Activated CD4-positive, alpha-beta T cell treated with anti-CD3 and anti-CD28 coated beads, Interleukin-2, amount 50 U/mL, for 16 hours (primary cell): ENCODE measurements around the gene HOOK2.

Experiments used
- DNase-seq: peaks from one replicate; pipeline ENCODE4 v3.0.0-alpha.2; 2020

The HOOK2 gene

DNA sequence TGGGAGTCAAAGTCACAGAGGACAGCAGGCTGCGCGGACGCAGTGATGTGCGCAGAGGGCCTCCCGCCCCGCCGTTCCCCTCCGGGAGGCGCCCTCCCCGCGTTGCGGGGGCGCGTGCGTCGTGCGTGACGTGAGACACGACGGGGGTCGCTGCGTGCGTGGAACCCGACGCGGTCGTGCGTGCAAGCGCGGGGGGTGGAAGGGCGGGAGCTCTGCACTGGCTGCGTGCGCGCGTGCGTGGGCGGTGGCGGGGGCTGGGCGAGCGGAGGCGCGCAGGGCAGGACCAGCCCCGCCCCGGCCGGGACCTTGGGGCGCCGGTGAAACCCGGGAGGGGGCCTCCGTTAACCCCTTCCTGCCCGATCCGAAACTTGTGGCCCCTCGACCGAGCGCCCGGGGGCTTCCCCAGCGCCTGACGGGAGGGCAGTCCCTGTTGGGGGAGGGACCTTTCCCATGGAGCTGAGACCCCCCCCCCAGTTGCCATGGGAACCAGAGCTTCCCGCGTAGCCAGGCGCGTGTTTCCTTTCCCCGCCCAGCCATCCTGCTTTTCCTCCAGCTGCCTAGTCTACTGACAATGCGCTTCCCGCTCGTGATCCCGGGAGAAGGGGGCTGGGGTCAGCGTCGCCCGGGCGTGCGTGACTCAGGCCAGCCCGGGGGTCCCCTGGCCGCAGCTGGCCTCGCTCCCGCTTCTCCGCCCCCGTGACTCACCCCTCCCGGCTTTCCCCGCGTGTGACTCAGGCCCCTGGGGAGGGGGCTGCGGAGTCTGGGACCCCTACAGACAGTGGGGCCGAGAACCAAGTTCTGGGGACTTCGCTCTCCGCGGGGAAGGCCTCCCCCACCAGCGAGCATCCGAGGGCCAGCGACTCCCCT, 7.3 kb upstream of the HOOK2 start:
- peak; percentile 95 for DNase-seq

DNA sequence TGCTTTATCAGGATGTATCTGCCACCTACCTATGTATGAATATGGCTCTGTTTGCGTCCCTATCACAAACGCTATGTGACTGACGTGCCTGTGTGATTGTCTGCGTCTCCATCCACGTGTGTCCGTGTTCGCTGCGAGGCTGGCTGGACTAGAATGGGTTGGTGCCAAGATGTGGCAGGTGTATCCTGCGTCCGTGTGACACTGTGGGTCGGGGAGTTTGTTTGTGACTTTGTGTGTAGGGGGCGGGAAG, 6.7 kb upstream of the HOOK2 start:
- no peak for DNase-seq

DNA sequence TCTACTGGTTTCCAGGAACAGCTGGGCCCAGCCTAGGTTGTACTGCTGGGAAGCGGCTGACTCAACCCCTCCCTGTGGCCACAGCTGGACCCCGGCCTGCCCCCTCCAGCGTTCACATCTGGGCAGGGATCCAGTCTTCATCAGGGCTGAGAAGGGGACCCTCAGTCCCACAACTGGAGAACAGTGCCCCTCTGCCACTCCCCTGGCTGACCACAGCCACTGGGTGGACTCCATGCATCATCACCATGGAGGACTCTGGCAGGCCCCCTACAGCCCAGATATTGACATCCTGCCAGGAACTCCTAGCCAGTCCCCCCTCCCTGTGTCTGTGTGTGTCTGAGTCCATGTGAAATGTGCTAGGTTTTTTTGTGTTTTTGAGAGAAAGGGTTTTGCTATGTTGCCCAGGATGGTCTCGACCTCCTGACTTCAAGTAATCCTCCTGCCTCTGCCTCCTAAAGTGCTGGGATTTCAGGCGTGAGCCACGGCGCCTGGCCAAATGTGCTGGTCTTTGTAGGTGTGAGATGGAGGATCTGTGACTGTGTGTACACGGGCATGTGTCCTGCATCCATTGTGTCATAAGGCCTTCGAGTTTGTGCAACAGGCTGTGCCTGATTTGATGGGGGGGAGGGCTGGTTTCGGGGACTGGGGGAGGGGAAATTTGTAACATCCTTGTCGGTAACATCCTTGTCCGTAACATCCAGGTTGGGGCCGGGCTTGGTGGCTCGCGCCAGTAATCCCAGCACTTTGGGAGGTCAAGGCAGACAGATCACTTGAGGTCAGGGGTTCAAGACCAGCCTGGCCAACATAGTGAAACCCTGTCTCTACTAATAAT, 4.0 kb upstream of the HOOK2 start:
- no peak for DNase-seq

DNA sequence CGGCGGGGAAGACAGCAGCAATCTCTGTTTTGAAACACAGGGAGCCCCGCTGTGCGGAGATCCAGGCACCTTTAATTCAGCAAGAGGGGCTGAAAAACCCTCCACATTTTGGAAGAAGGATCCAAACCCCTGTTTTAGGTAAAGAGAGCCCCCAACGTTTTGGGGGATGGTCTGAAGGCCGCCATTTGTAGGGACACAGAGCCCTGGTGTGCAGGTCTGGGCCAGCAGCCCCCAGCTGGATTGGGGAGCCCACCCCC, 3.5 kb upstream of the HOOK2 start:
- no peak for DNase-seq

DNA sequence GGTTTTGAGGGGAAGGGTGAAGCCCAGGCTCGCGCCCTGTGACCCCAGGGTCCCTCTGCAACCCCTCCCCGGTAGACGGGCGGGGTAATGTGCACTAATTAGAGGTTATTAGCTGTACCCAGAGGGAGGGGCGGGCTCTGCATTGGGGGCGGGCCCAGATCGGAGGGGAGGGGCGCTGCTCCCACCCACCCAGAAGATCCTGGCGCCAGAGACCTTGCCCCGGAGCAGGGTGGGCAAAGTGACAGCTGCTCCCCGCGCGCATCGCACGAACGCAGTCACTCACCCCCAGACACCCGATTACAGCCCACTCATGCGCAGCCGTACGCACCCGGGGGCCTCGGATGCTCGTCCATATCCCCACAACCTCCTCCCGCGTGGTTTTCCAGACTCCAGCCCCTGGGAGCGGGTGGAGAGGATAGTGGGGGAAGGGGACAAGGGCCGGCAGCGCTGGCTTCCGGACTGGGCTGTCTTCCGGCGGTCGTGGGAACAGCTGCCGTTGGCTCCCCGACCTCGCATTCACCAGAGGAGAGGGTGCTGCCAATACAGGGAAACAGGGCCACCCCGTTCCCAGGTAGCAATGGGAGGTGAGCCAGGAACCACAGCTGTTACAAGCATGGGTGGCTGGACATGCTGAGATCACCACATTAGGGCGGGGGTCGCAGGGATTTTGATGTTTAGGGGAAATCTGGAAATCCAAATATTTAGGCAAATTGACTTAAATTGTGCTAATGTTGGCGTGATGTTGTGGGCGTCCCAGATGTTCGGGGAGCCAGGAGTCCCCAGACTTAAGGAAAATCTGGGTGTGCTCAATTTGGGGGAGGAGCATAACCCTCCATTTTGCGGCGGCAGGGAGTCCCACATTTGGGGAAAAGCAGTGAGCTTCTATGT, 2.9 kb upstream of the HOOK2 start:
- peak; percentile 68 for DNase-seq

DNA sequence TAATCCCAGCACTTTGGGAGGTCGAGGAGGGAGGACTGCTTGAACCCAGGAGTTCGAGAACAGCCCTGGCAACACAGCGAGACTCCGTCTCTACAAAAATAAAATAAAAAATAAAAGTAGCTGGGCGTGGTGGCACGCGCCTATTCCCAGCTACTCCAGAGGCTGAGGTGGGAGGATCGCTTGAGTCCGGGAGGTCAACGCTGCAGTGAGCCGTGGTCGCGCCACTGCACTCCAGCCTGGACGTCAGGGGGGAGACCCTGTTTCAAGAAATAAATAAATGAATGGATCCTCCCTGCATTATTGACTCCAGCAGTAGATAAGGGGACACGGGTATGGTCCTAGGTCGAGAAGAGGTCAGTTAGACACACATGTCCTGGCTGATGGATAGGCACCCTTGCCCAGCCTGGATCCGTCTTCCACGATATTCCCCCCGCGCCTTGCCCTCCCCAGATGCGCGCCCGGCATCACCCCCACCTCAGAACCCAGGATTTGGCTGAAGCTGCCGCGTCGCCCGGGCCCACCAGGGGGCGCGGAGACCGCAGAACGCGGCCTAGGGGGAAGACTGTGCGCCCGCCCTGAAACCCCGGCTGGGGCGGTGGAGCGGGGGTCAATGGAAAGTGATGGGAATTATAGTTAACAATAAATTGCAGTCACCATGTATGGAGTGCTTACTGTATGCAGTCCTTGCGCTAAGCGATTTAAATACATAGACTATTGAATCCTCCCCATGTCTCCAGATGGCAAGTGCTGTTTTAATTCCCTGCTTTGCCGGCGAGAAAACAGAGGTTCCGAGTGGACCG, 2.1 kb upstream of the HOOK2 start:
- DNase-seq, result peak; percentile 86

DNA sequence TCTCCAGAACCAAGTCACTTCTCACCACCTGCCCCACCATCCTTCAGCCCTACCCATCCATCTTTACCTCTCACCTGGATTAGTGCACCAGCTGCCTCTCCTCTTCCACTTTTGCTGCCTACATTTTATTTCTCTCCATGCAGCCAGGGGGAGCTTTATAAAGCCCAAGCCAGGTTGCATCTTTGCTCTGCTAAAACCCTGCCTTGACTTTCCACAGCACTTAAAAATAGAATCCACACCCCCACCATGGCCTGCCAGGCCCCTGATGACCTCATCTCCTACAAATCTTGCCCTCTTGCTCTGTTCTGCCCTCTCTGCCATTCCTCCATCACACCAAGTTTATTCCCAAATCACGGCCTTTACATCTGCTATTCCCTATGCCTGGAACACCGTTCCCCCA, 1.8 kb downstream of the HOOK2 start:
- DNase-seq, result no peak

DNA sequence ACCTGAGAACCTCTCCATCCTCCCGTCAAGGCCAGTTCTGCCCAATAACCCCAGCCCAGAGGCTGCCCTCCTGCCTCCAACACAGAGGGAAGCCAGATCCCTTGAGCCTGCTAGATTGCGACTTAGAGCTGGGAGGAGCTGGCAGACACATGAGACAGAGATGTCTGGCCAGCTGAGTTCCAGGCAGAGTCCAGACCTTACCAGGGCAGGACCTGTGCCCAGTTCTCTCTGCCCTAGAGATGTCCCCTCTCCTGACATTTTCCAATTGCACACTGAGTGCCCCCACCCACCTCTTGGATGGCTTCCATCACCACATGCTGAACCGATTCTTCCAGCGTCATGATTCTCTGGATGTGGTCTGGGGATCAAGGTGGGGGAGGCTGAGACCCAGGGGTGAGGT, 3.0 kb downstream of the HOOK2 start:
- no peak for DNase-seq

DNA sequence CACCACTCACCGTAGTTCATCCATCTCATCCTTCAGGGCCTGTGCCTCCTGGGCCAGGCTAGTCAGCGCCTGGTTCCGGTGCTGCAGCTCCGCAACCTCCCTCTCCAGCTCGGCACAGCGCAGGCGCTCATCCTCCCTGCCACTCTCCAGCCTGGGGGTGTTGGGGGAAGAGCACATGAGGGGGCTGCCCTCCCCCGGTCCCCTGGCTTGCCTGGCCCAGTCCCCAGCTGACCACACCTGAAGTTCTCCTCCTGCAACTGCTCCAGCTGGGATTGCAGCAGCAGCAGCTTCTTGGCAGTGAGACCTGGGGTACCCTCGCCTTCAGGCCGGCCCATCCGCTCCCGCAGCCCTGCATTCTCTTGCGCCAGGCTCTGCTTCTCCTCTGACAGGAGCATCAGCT, 4.4 kb downstream of the HOOK2 start:
- no peak for DNase-seq

DNA sequence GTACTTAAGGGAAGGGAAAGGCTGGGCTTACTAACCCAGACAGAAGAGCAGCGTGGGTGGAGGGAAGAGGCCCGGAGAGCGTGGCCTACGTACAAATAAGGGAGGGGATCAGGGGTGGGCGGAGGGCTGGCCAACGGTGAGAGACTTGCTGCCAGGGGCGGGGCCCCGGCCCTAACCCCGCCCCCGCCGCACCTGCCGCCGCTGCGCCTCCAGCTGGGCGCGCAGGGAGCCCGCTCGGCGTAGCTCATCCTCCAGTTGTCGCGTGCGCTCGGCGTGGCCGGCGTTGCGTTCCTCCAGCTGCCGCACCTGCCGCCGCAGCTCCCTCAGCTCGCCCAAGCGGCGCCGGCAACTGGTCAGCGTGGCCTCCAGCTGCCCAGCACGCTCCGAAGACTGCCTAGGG, 5.7 kb downstream of the HOOK2 start:
- peak; percentile 66 for DNase-seq

DNA sequence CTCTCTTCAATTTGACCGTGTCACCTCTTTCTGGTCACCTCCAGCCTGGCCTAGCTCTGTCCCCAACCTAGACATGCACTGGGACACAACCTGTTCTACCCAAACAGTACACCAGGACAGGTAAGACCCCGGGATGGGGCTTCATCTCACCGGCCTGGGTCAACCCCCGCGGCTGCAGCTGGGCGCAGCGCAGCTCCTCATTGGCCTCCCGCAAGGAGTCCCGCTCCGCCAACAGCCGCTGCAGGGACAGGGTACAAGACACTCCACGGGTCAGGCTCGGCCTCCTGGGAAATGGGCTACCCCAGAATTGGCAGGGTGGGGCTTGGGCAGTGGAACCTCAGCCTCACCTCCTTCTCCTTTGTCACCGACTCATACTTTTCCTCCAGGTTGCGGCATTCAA, 7.7 kb downstream of the HOOK2 start:
- DNase-seq, result no peak

DNA sequence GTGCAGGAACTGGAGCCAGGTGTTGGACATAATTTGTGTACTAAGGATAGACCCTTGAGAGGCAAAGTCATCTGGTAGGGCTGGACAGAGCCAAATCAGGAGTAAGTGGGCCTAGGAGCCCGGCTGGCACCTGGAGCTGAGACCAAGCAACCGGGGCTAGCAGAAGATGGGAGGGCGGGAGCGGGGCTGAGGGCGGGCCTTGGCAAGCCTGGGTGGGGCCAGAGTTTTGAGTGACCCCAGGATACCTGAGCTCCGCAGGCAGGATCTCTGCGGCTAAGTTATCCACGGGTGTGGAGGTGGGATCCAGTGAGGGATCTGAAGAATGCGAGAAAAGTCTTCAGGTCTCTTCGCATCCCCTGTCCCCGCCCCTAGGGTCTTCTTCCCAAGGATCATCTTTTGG, 8.2 kb downstream of the HOOK2 start:
- DNase-seq, result no peak

DNA sequence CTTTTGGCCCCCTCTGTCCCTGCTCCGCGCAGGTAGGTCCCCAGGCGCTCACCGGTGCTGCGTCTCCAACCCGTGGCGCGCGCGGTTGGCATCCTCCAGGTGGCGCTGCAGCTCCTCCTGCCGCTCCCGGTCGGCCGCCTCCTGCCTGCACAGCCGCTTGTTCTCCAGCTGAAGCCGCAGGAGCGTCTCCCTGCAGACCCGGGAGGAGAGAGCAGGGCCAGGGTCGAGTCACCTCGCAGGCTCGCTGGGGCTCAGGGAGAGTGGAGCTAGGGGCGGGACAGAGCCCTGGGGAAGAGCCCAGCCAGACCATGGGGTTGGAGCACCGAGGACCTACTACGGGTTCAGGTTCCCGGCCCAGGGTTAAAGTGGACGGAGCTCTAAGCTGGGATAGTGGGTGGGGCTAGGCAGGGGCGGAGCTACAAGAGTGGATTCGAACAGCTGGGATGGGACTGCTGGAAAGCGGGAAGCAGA, 9.3 kb downstream of the HOOK2 start:
- DNase-seq, result peak; percentile 72

DNA sequence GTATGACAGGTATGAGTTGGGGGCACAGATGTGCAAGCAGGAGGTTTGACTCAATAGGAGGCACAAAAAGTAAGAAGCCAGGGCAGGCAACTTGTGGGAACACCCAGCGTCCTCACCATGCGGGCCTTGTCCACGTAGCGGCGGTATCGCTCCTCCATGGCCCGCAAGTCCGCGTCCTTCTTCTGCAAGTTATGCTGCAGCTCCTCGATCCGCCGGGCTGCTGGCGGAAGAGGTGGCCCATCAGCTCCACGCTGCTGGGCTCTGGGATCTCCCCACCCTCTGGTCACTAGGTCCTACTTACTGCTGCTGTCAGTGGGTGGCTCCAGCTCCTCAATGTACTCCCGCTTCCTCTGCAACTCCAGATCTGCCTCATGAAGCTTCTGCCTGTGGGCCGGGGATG, 10.7 kb downstream of the HOOK2 start:
- no peak for DNase-seq

DNA sequence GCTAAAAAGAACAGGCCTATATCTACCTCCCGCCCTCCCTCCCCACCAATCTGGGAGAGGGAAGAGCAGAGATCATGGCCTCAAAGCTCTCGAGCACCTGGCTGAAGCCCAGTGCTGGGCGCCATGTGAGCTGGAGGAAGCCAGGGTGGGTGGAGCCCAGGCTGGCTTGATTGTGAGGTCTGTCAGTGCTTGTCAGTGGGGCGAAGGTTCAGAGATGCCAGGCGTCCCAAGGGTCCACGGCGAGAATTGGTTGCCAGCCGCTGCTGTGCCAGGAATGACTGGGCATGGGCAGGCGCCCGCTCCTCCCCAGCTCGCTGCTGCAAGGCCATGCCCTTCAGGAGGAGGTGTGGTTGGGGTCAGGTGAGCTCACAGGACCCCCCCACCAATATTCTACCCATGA, 12.3 kb downstream of the HOOK2 start:
- DNase-seq, result no peak

DNA sequence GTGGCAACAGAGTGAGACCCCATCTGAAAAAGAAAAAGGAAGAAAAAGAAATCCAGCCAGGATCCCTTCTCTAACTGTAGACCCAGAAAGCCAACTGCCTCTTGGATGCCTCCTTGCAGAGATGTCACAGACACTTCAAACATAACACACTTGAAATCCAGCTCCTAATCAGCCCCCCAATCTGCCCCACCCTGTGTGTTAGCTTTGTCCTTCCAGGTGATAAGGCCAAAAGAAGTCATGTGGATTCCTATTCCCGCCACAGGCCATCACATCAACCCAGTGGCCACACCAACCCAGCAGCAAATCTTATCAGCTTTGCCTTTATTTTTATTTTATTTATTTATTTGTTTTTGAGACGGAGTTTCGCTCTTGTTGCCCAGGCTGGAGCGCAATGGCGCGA, 15.7 kb downstream of the HOOK2 start:
- DNase-seq, result no peak

DNA sequence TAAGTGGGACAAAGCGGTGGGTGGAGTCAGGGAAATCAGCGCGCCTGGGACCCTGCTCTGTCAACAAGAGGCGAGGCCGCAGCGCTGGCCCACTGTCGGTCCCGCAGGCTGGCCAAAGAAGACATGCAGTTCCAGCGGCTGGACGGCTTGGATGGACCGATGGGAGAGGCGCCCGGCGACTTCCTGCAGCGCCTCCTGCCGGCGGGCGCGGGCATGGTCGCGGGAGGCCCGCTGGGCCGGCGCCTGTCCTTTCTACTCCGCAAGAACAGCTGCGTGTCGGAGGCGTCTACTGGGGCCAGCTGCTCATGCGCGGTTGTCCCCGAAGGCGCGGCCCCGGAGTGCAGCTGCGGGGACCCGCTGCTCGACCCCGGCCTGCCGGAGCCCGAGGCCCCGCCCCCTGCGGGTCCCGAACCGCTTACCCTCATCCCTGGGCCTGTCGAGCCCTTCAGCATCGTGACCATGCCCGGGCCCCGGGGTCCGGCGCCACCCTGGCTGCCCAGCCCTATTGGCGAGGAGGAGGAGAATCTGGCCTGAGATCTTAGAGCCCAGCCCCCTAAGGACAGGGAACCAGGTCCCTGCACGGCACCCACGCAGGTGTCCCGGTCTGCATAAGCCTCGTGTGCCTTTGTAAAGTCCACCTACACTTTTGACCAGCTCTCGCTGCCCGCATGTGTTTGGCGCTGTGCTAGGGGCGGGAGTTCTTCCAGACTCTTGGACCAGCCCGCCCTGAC, 17.6 kb downstream of the HOOK2 start:
- peak; percentile 69 for DNase-seq

DNA sequence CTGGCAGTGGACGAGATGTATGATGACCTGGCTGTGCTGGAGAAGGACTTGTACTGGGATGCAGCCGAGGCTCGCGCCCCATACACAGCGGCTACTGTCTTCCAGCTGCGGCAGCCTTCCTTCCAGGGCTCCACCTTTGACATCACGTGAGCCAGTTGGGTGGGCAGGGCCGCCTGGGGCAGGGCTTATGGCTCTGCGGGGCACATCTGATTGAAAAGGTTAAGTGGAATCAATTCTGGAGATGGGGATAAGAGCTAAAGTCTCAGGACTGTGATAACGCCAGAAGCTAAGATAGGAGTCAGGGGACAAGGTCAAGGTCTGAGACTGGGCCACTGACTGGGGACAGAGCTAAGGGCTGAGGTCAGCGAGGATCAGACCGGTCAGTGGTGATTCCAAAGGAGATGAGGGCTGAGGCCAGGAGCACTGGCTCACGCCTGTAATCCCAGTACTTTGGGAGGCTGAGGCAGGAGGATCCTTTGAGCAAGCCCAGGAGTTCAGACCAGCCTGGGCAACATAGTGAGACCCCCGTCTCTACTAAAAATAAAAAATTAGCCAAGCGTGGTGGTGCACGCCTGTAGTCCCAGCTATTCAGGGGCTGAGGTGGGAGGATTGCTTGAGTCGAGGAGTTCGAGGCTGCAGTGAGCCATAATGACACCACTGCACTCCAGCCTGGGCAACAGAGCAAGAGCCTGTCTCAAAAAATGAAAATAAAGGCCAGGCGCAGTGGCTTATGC, 19.0 kb downstream of the HOOK2 start:
- no peak for DNase-seq

DNA sequence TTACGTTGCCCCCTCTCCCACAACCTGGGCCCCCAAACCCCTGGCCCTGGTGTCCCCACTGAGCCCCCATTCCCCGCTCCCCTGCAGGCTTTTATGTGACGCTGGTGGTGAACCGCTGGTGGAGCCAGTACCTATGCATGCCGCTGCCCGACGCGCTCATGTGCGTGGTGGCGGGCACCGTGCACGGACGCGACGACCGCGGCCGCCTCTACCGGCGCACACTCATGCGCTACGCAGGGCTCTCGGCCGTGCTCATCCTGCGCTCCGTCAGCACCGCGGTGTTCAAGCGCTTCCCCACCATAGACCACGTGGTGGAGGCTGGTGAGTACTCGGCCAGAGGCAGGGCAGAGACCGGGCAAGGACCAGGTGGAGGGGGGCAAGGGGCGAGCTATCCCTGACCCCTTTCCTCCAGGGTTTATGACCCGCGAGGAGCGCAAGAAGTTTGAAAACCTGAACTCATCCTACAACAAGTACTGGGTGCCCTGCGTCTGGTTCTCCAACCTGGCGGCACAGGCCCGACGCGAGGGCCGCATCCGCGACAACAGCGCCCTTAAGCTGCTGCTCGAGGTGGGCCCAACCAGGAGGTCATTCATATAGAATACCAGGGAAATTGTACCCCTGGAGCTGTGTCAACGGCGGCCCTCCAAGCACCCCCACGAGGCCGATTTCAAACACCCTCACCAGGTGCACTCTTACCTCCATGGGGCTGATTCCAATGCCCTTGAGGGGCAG, 20.7 kb downstream of the HOOK2 start:
- DNase-seq, result no peak

DNA sequence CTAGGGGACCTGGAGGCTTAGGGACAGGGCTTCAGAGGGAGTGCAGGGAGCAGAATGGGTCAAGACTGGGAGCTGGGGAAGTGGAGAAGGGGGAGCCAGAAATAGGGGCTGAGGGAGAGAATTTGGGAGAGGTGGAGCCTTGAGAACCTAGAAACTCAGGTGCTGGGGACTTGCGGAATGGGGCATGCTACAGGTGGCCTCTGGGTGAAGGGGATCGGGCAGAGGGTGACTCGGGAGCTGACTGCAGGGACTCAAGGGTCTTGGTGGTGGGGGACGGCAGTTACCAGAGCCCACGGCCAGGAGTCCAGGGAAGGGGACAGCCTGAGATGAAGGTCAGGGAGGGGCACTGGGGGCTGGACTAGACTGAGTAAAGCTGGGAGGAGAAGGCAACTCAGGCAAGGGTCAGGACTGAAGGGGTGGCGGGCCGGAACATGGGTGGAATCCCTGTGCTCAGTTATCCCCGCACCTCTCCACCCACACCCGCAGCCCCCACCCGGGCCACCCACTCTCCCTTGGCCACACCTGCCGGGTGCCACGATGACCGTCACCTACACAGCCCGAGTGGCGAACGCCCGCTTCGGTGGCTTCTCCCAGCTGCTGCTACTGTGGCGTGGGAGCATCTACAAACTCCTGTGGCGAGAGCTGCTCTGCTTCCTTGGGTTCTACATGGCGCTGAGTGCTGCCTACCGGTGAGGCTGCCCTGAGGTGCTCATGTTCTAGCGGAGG, 23.1 kb downstream of the HOOK2 start:
- DNase-seq, result no peak
